SK-N-SH (cell line): ENCODE measurements around the gene NPVF. TPM values are rescaled to one million over a fixed set of nuclear protein-coding genes. Genes with fewer than 3 reads are reported as not detected.

ENCODE experiments used
- CTCF ChIA-PET: fragments of 300-600, 350-600 bp; formaldehyde crosslinking; extraction: SDS; loops from one replicate; lab custom pipeline; 2021; lab: Yijun Ruan, JAX
- POLR2A ChIA-PET: fragments of 350-600 bp; sonication (Branson Sonifier 250); formaldehyde crosslinking; extraction: SDS; loops from one replicate; lab custom pipeline; 2020; ENCODE audit warnings: antibody characterized with exemption, inconsistent platforms; lab: Yijun Ruan, JAX
- DNase-seq: peaks from one replicate; pipeline ENCODE4 v3.0.0; 2012
- H2AFZ ChIP-seq: fragments of 200-600 bp; sonication (generic); 2 replicates; pipeline ENCODE4 v1.8.1; 2016; ENCODE audit warnings: antibody characterized with exemption, mild to moderate bottlenecking, low read depth
- H3F3A ChIP-seq: fragments of 200-600 bp; sonication (generic); replicated peaks from 2 replicates; pipeline ENCODE3; 2016; ENCODE audit warnings: antibody characterized with exemption, mild to moderate bottlenecking; ENCODE audit not compliant: insufficient read depth
- H3K27ac ChIP-seq, 2 experiments: fragments of 200-500 bp in 1 of 2; fragments of 200-600 bp in 1 of 2; sonication (Bioruptor generic) in 1 of 2; sonication (generic), shearing (Covaris generic) in 1 of 2; 2 replicates each; pipeline versions ENCODE4 v1.5.1 to v1.6.1; 2014 to 2016; ENCODE audit warnings: low read depth in 2 of 2, inconsistent platforms in 1 of 2, low read length in 1 of 2, mild to moderate bottlenecking in 1 of 2, mixed read lengths in 1 of 2
- H3K27me3 ChIP-seq: fragments of 200-600 bp; sonication (generic), shearing (Covaris generic); 2 replicates; pipeline ENCODE4 v1.6.1; 2016; ENCODE audit warnings: mixed run types; ENCODE audit not compliant: insufficient read depth
- H3K36me3 ChIP-seq, 2 experiments: fragments of 200-500 bp in 1 of 2; fragments of 200-600 bp in 1 of 2; sonication (Bioruptor generic) in 1 of 2; sonication (generic) in 1 of 2; replicated peaks in 1 of 2; 2 replicates each; pipeline versions ENCODE3 to v1.5.1; 2014 to 2016; ENCODE audit warnings: low read length in 1 of 2, mild to moderate bottlenecking in 1 of 2; ENCODE audit not compliant: insufficient read depth in 2 of 2, control insufficient read depth in 1 of 2
- H3K4me1 ChIP-seq, 2 experiments: fragments of 200-500 bp in 1 of 2; fragments of 200-600 bp in 1 of 2; sonication (Bioruptor generic) in 1 of 2; sonication (generic), shearing (Covaris generic) in 1 of 2; 2 replicates each; pipeline versions ENCODE4 v1.5.1 to v1.6.1; 2014 to 2016; ENCODE audit warnings: low read depth in 1 of 2, low read length in 1 of 2, mixed run types in 1 of 2; ENCODE audit not compliant: insufficient read depth in 2 of 2, control insufficient read depth in 1 of 2
- H3K4me2 ChIP-seq: fragments of 200-600 bp; sonication (generic), shearing (Covaris generic); 2 replicates; pipeline ENCODE4 v1.6.1; 2017; ENCODE audit warnings: mixed run types
- H3K4me3 ChIP-seq, 2 experiments: fragments of 200-500 bp in 1 of 2; fragments of 200-600 bp in 1 of 2; sonication (Bioruptor generic) in 1 of 2; sonication (generic), shearing (Covaris generic) in 1 of 2; 2 replicates each; pipeline versions ENCODE4 v1.5.1 to v1.8.1; 2014 to 2016; ENCODE audit warnings: low read depth in 2 of 2, inconsistent platforms in 1 of 2, low read length in 1 of 2, mild to moderate bottlenecking in 1 of 2, mixed read lengths in 1 of 2, moderate library complexity in 1 of 2
- H3K79me2 ChIP-seq: fragments of 200-600 bp; sonication (generic); 2 replicates; pipeline ENCODE4 v1.8.1; 2017; ENCODE audit warnings: mild to moderate bottlenecking; ENCODE audit not compliant: insufficient read depth
- H3K9ac ChIP-seq: fragments of 200-600 bp; sonication (generic); 2 replicates; pipeline ENCODE4 v1.6.1; 2017; ENCODE audit warnings: mixed run types
- H3K9me2 ChIP-seq: fragments of 200-600 bp; sonication (generic); 2 replicates; pipeline ENCODE4 v1.6.1; 2017; ENCODE audit warnings: mixed run types
- H3K9me3 ChIP-seq: fragments of 200-600 bp; sonication (generic); 2 replicates; pipeline ENCODE4 v1.6.1; 2017; ENCODE audit warnings: mixed run types, mild to moderate bottlenecking, moderate library complexity
- H4K20me1 ChIP-seq: fragments of 200-600 bp; sonication (generic); 2 replicates; pipeline ENCODE4 v1.6.1; 2017; ENCODE audit warnings: mild to moderate bottlenecking, mixed run types; ENCODE audit not compliant: insufficient read depth
- CHD2 ChIP-seq: fragments of 150-350 bp; IDR thresholded peaks from 2 replicates; pipeline ENCODE4 v1.6.1; 2018; ENCODE audit warnings: low read length; ENCODE audit not compliant: partially characterized antibody
- CTCF ChIP-seq: fragments of 200-600 bp; sonication (generic); IDR thresholded peaks from 2 replicates; pipeline ENCODE4 v1.6.1; 2017; ENCODE audit warnings: antibody characterized with exemption, mild to moderate bottlenecking, moderate library complexity
- ELF1 ChIP-seq: IDR thresholded peaks from 2 replicates; pipeline ENCODE4 v1.4.0; 2012
- EP300 ChIP-seq, 2 experiments: IDR thresholded peaks; 2 replicates each; pipeline versions ENCODE4 v1.4.0 to v1.6.1; 2012; ENCODE audit warnings: borderline replicate concordance in 1 of 2, low read depth in 1 of 2, low read length in 1 of 2
- FOXJ3 ChIP-seq: sonication (generic); formaldehyde crosslinking; IDR thresholded peaks from 2 replicates; pipeline ENCODE4 v1.5.1; 2020; ENCODE audit warnings: mild to moderate bottlenecking, missing genetic modification reagents
- GATA2 ChIP-seq: sonication (generic); formaldehyde crosslinking; IDR thresholded peaks from 2 replicates; pipeline ENCODE4 v1.5.0; 2020; ENCODE audit warnings: mild to moderate bottlenecking, missing genetic modification reagents
- JUND ChIP-seq: IDR thresholded peaks from 2 replicates; pipeline ENCODE4 v1.4.0; 2012
- NFIC ChIP-seq: IDR thresholded peaks from 2 replicates; pipeline ENCODE4 v1.4.0; 2012; ENCODE audit warnings: borderline replicate concordance
- POLR2AphosphoS5 ChIP-seq: IDR thresholded peaks from 2 replicates; pipeline ENCODE4 v1.6.1; 2012; ENCODE audit warnings: low read depth, low read length
- RCOR1 ChIP-seq: fragments of 150-350 bp; IDR thresholded peaks from 2 replicates; pipeline ENCODE4 v1.6.1; 2017; ENCODE audit warnings: antibody characterized with exemption, low read length
- REST ChIP-seq: IDR thresholded peaks from 2 replicates; pipeline ENCODE4 v1.6.1; 2012; ENCODE audit warnings: mild to moderate bottlenecking, low read depth, low read length, moderate library complexity
- RXRA ChIP-seq: IDR thresholded peaks from 2 replicates; pipeline ENCODE4 v1.4.0; 2012; ENCODE audit warnings: low read depth, mild to moderate bottlenecking, borderline replicate concordance
- SMC3 ChIP-seq: IDR thresholded peaks from 2 replicates; pipeline ENCODE4 v1.6.1; 2012; ENCODE audit warnings: low read depth, low read length, improper control_type of control experiment
- TAF1 ChIP-seq: IDR thresholded peaks from 2 replicates; pipeline ENCODE4 v1.6.1; 2012; ENCODE audit warnings: low read depth, mild to moderate bottlenecking, low read length, moderate library complexity, borderline replicate concordance
- TCF12 ChIP-seq: IDR thresholded peaks from 2 replicates; pipeline ENCODE4 v1.4.0; 2012
- TEAD4 ChIP-seq: IDR thresholded peaks from 2 replicates; pipeline ENCODE4 v1.4.0; 2012; ENCODE audit warnings: mild to moderate bottlenecking, borderline replicate concordance; ENCODE audit not compliant: insufficient read depth
- USF1 ChIP-seq: IDR thresholded peaks from 2 replicates; pipeline ENCODE4 v1.4.0; 2012; ENCODE audit warnings: low read depth, borderline replicate concordance
- USF2 ChIP-seq: fragments of 150-350 bp; IDR thresholded peaks from 2 replicates; pipeline ENCODE4 v1.6.1; 2017; ENCODE audit warnings: antibody characterized with exemption, low read length, low read depth, borderline replicate concordance
- WGBS: methylation state at CpG from one replicate; pipeline ENCODE4 v1.1.6; 2017; ENCODE audit warnings: low lambda C conversion rate; 5-methylcytosine and 5-hydroxymethylcytosine counted together
- polyA plus RNA-seq, 3 experiments: library from polyadenylated mRNA; depleted of rRNA; stranded (reverse); fragments of >200 nt; gene quantifications; 2 replicates each; pipeline ENCODE4 v1.2.3, GENCODE V29; 2012

The NPVF gene
- polyA plus RNA-seq, 1 of the 3 experiments (the other 2 are of a cell fraction): not detected

GRCh38 chr7:25206765-25207164 lies 21.5 kb downstream of the NPVF start:
- H3K27me3 ChIP-seq: no peaks in the 10 kb centered on the region
- DNase-seq: no peak
- H3K27ac ChIP-seq: no peak overlapping the region
- H4K20me1 ChIP-seq: no peaks in the 10 kb centered on the region
- H3K9ac ChIP-seq: no peak overlapping the region
- H3K36me3 ChIP-seq: no peaks in the 10 kb centered on the region
- TF ChIP-seq JUND (no peak), RXRA (no peak), TEAD4 (no peak), SMC3 (no peak), TCF12 (no peak), CTCF (no peak), TAF1 (no peak), FOXJ3 (CRISPR knock-in tag) (no peak), POLR2AphosphoS5 (no peak), USF2 (no peak), NFIC (no peak), ELF1 (no peak), GATA2 (CRISPR knock-in tag) (no peak)
- no peaks in the 10 kb centered on the region for H3K4me1 ChIP-seq
- 9% methylated on average over 3 of the region's 3 CpGs for WGBS
- 0 out of 2 replicates have a peak, but pooled peaks cover 6% of the 10 kb centered on the region for H3K9me3 ChIP-seq
- CTCF ChIA-PET: interaction anchor here (1.6 to 6.1 kb wide), 3 partner anchors 10 to 26 kb away, joined by 4 to 55 read pairs (median 5); a partner anchor contains a TSS
- H3F3A ChIP-seq: no peaks in the 10 kb centered on the region
- H3K4me3 ChIP-seq: no peak overlapping the region
- POLR2A ChIA-PET: no interaction called here
- no peak overlapping the region for H2AFZ ChIP-seq
- H3K4me2 ChIP-seq: no peak overlapping the region
- no peaks in the 10 kb centered on the region for H3K9me2 ChIP-seq
- no peaks in the 10 kb centered on the region for H3K79me2 ChIP-seq

- 22% methylated on average over 5 of the region's 5 CpGs for WGBS
- Histone ChIP-seq H3K9me3 (no peaks in the 10 kb centered on the region), H3F3A (no peaks in the 10 kb centered on the region), H3K4me1 (no peaks in the 10 kb centered on the region), H3K9me2 (no peaks in the 10 kb centered on the region), H3K36me3 (no peaks in the 10 kb centered on the region), H3K27ac (no peak overlapping the region), H2AFZ (no peak overlapping the region), H3K79me2 (no peaks in the 10 kb centered on the region), H3K9ac (no peak overlapping the region), H4K20me1 (no peaks in the 10 kb centered on the region), H3K27me3 (0 out of 2 replicates have a peak, but pooled peaks cover 11% of the 10 kb centered on the region), H3K4me2 (no peak overlapping the region), H3K4me3 (no peak overlapping the region)
- DNase-seq: no peak
- TF ChIP-seq RCOR1 (no peak), JUND (no peak), GATA2 (CRISPR knock-in tag) (no peak), RXRA (no peak), REST (no peak), EP300 (IDR thresholded peaks at IDR 0.05; ENCODE audit: borderline replicate concordance in 1 of 2, low read depth in 1 of 2, low read length in 1 of 2) (no peak), USF1 (no peak), CHD2 (no peak)
- ChIA-PET POLR2A (no interaction called here), CTCF (interaction anchor here (2.2 kb wide), 1 partner anchor 21 kb away, joined by 10 read pairs; no protein-coding TSS in a partner anchor)
These were observed 32.0 kb downstream of the NPVF start for GRCh38 chr7:25196132-25196896.
